AG09319 (cell line): ENCODE results near the gene PRPH.
"Not testable (repeated sequence)": the region's sequence is repeated elsewhere in the genome, so short reads cannot be mapped to it uniquely, and the experiment has no call there.

Source experiments
- DNase-seq: peaks from one replicate; pipeline ENCODE4 v3.0.0-alpha.2; 2010; ENCODE audit warnings: low read depth; ENCODE audit errors: extremely low read depth
- TF ChIP-seq, protein P1 (sequence below): IDR thresholded peaks from 2 replicates; pipeline ENCODE4 v1.5.1; 2011; ENCODE audit warnings: low read depth, mild to moderate bottlenecking, inconsistent platforms, low read length, moderate library complexity

PRPH gene

GRCh38 chr12:49260166-49260565 lies 34.8 kb upstream of the PRPH start:
- TF ChIP-seq, protein P1, sequence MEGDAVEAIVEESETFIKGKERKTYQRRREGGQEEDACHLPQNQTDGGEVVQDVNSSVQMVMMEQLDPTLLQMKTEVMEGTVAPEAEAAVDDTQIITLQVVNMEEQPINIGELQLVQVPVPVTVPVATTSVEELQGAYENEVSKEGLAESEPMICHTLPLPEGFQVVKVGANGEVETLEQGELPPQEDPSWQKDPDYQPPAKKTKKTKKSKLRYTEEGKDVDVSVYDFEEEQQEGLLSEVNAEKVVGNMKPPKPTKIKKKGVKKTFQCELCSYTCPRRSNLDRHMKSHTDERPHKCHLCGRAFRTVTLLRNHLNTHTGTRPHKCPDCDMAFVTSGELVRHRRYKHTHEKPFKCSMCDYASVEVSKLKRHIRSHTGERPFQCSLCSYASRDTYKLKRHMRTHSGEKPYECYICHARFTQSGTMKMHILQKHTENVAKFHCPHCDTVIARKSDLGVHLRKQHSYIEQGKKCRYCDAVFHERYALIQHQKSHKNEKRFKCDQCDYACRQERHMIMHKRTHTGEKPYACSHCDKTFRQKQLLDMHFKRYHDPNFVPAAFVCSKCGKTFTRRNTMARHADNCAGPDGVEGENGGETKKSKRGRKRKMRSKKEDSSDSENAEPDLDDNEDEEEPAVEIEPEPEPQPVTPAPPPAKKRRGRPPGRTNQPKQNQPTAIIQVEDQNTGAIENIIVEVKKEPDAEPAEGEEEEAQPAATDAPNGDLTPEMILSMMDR: no peak
- DNase-seq: peak; percentile 54

DNA sequence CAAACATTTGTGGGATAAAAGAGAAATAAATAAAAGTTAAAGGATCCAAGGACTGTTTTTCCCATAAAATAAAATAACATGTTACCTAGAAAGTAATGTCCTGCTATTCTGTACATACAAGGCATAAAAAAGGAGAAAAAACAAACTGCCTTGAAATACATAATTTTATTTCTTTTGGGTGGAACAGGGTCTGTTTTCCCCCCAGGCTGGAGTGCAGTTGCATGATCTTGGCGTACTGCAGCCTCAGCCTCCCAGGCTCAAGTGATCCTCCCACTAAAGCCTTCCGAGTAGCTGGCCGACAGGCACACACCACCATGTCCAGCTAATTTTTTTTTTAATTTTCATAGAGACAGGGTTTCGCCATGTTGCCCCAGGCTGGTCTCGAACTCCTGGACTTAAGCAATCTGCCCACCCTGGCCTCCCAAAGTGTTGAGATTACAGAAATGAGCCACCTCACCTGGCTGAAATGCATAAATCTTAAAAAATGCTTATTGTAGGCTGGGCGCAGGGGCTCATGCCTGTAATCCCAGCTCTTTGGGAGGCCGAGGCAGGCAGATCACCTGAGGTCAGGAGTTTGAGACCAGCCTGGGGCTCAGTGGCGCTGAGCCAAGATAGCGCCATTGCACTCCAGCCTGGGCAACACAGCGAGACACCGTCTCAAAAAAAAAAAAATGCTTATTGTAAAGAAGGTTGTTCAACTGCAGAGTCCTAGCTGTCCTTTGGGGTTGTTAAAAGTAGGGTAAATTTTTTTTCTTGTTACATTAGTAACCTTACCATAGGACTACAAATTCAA lies 34.2 kb upstream of the PRPH start:
- TF ChIP-seq, protein P1: no peak
- no peak for DNase-seq

GRCh38 chr12:49261721-49262120 lies 33.2 kb upstream of the PRPH start:
- DNase-seq: no peak
- TF ChIP-seq, protein P1: no peak

- TF ChIP-seq, protein P1: no peak
- no peak for DNase-seq
Measured at GRCh38 chr12:49263400-49263763, 31.6 kb upstream of the PRPH start.

DNA sequence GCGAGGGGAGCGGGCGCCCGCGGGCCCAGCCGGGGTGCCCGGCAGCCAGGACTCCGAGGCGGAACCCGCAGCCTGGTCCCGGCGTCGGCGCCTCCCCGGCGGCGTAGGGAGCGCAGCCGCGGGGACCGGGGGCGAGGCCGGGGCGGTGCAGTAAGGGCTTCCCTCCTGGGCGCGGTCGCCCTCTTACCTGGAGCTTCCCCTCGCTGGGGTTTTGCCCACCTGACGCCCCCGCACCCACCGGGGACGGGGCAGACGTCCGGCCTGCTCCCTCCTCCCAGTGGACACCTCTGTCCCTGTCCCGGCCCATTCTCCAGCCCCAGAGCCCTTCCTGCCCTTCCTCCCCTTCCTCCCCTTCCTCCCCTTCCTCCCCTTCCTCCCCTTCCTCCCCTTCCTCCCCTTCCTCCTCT lies 30.5 kb upstream of the PRPH start:
- TF ChIP-seq, protein P1: no peak
- no peak for DNase-seq

DNA sequence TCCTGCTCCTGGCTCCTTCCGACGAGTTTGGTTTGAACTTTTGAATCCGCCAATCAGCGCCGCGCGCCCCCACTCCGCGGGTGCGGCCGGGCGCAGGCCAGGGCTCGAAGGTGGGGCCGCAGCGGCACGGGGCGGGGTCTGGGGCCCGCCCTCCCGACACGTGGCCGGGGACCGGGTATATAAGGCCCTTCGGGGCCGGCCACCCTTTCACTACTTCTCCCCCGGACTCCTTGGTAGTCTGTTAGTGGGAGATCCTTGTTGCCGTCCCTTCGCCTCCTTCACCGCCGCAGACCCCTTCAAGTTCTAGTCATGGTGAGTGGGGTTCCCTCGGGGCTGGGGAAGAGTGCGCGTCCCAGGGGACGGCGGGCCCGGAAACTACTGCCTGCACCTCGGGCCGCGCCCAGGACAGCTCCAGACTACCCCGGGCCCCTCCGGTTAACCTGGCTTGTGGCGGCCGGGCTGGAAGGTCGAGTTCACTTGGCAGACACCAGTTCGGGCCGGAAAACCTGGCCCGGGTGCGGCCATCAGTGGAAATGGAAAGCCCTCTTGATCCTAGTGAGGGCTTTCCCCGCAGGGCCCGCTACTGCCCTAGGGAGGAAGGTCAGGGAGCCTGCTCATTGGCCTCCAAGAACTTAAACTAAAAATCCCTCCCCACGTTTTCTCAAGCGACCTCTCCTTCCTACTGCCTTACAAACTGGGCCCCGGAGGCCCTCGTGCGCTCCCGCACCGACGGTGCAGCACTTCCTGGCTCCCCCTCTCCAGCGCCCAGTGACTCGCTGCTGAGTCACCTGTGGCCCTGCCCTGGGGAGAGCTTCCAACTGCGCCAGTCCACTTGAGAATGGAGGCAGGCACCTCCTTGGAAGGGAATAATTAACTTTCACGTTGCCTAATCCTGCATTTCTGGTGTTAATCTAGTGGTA lies 29.8 kb upstream of the PRPH start, which contains the start of gene TUBA1C:
TSS of gene TUBA1C (plus strand) at position 210 of the 920 bp plus-strand sequence. CDS start at position 310, 100 bp downstream.
- TF ChIP-seq, protein P1: no peak; the same call in 1 of the 2 replicates
- peak; percentile 86 for DNase-seq

- not testable (repeated sequence) for DNase-seq
Measured at GRCh38 chr12:49269191-49269590, 25.8 kb upstream of the PRPH start.
